NCI-H146 (cell line): Measurements from ENCODE around the gene JARID2.

Experiments
- DNase-seq: peaks from one replicate; lab custom pipeline; 2025; lab: John Stamatoyannopoulos, UW

Gene JARID2

GRCh38 chr6:15245361-15246216, at the start of gene JARID2:
Gene JARID2 (plus strand): TSS chr6:15246069. CDS start chr6:15246540, 471 bp downstream.
- DNase-seq, result peak; percentile 98

- DNase-seq, result no peak
Observed at GRCh38 chr6:15200087-15200486, 45.8 kb upstream of the JARID2 start.

DNA sequence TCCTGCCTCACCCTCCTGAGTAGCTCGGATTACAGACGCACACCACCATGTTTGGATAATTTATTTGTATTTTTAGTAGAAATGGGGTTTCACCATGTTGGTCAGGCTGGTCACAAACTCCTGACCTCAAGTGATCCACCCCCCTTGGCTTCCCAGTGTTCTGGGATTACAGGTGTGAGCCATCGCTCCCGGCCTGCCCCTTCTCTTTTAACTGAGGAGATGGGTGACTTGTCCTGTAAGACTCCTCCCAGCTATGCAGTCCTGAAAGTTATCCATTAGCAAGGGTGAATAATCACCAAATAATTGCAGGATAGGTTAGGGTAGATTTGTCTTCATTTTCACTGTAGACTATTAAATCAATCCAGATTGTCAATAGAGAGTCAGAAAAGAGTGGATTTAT, 40.5 kb upstream of the JARID2 start:
- no peak for DNase-seq

DNA sequence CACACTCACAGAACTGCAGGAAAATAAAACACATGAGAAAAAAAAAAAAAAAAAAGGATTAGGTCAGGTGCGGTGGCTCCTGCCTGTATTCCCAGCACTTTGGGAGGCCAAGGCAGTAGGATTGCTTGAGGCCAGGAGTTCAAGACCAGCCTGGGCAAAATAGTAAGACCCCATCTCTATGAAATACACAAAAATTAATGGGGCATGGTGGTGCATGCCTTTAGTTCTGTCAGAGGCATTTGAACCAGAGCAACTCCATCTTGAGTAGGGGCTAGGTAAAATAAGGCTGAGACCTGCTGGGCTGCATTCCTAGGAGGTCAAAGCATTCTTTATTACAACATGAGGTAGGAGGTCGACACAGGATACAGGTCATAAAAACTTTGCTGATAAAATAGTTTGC, 39.0 kb upstream of the JARID2 start:
- no peak for DNase-seq

GRCh38 chr6:15207923-15208322, 37.9 kb upstream of the JARID2 start:
- DNase-seq, result no peak

- DNase-seq, result no peak
Observed at GRCh38 chr6:15213838-15214400, 31.9 kb upstream of the JARID2 start.

- DNase-seq, result no peak
Observed at GRCh38 chr6:15218401-15218800, 27.5 kb upstream of the JARID2 start.

GRCh38 chr6:15220062-15220461, 25.8 kb upstream of the JARID2 start:
- no peak for DNase-seq

- no peak for DNase-seq
Observed at GRCh38 chr6:15227827-15228318, 18.0 kb upstream of the JARID2 start.

GRCh38 chr6:15230827-15231226, 15.0 kb upstream of the JARID2 start:
- no peak for DNase-seq

- no peak for DNase-seq
Observed at GRCh38 chr6:15232836-15233510, 12.9 kb upstream of the JARID2 start.

GRCh38 chr6:15234068-15234758, 11.7 kb upstream of the JARID2 start:
- DNase-seq, result no peak

DNA sequence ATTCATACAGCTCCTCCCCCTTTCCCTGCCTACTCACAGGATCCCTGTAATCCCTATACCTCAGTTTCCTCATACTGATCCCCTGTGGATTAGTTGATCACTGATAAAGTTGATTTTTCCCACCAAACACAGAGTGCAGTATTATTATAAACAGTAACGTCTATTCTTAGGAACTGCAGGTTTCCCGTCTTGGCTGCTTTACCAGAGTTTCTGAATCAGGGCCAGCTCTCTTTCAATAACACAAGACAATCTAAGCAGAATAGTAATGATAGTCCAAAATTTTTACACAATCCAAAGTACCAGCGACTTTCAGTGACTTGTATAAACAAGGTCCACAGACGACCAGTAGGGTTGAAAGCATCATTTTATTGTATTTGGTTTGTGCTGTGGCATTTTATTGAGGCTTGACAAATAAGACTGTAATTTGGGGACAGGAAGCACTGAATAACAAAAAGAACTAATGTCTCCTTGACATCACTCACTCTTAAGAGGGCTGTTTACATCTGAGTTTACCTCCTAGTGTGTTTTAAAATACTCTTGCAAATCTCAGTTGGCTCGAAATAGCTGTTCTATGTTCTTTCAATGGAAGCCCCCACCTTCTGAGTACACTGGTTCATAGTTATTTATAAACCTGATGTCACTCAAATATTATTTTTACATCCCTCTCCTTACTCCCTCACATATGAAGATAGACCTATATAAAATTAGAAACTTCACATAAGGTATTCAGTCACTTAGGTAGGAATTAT, 6.1 kb upstream of the JARID2 start:
- no peak for DNase-seq

GRCh38 chr6:15242503-15242902, 3.4 kb upstream of the JARID2 start:
- no peak for DNase-seq

- DNase-seq, result no peak
Observed at GRCh38 chr6:15242937-15243614, 2.8 kb upstream of the JARID2 start.

- DNase-seq, result peak; percentile 34
Observed at GRCh38 chr6:15243910-15244619, 1.8 kb upstream of the JARID2 start.

GRCh38 chr6:15244620-15245360, 1.1 kb upstream of the JARID2 start:
- peak; percentile 66 for DNase-seq

DNA sequence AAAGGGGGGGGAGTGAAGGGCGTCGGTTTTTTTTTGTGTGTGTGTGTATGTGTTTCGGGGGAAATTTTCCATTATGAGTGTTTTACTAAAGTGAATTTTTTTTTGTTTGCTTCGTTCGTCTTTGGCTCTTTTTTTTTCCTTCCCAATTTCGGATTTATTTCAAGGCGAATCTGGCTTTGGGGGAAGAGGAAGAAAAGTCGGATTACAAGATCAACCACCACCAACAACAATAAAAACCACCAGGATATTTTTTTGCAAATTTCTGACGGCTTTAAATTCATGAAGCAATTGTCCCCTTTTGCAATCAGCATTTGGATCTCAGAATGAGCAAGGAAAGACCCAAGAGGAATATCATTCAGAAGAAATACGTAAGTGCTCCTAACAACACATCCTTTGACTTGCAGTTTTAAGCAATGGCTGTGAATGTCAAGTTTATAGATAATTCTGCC, 372 bp downstream of the JARID2 start:
- no peak for DNase-seq

- DNase-seq, result no peak
Observed at GRCh38 chr6:15246666-15247499, 1.0 kb downstream of the JARID2 start.
